Measurements from ENCODE around the gene NSUN6.

DNA sequence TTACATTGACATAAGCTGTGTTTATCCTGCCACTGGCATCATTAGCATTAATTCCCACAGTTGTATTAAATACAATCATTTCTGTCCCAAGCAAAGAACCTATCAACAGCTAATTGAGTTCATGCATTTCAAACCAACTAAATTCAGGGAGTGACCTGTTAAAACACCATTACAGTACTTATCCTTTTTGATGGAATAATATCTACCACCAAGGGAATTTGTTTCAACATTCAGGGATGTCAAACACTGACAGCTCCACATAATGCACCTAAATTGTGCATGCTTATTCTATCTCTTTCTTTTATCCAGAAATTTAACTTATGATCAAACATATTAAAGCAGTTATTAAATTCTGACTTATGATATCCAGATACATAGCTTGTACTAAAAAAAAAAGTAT is 136.8 kb downstream of the NSUN6 start:
- TF ChIP-seq, protein P1, sequence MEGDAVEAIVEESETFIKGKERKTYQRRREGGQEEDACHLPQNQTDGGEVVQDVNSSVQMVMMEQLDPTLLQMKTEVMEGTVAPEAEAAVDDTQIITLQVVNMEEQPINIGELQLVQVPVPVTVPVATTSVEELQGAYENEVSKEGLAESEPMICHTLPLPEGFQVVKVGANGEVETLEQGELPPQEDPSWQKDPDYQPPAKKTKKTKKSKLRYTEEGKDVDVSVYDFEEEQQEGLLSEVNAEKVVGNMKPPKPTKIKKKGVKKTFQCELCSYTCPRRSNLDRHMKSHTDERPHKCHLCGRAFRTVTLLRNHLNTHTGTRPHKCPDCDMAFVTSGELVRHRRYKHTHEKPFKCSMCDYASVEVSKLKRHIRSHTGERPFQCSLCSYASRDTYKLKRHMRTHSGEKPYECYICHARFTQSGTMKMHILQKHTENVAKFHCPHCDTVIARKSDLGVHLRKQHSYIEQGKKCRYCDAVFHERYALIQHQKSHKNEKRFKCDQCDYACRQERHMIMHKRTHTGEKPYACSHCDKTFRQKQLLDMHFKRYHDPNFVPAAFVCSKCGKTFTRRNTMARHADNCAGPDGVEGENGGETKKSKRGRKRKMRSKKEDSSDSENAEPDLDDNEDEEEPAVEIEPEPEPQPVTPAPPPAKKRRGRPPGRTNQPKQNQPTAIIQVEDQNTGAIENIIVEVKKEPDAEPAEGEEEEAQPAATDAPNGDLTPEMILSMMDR (IDR thresholded peaks at IDR 0.05) = no peak
- TF ChIP-seq POLR2AphosphoS5 (IDR thresholded peaks at IDR 0.05) (no peak), POLR2A (IDR thresholded peaks at IDR 0.05) (no peak)
